Measurements from ENCODE around the gene LMO2. TPM values are rescaled to one million over a fixed set of nuclear protein-coding genes. Genes with fewer than 3 reads are reported as not detected.

The LMO2 gene
- total and polyA plus RNA-seq, 2 of the 13 experiments (the other 11 are each of a cell fraction or from before 2014, with no cell fraction given): not detected

DNA sequence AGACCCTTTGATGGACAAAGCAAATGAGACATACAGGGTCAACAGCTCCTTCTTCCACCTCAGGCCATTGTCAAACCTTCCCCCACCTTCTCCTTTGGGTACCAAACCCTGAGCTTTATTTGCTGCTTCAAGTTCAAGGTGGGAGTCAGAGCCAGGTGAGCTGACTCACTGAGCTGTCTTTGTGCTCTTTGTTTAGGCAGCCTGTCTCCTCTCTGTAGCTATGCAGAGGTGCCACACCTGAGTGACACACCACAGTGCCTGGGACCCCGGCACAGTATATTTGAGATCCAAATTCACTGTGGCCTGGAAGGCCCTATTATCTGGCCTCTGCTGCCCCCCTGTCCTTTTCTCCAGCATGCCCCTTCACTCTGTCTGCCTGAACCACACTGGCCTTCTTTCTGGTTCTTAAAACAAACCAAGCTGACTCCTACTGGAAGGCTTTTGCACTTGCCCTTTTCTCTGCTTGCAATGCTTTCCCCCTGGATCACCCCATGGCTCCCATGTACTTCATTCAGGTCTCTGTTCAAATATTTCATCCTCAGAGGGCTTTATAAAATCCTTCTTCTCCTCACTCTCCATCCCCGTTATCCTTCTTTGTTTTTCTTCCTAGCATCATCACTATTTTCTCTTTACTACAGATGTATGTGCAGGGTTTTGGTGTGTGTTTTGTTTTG is 16.1 kb downstream of the LMO2 start (continued):
- TF ChIP-seq, protein P1, sequence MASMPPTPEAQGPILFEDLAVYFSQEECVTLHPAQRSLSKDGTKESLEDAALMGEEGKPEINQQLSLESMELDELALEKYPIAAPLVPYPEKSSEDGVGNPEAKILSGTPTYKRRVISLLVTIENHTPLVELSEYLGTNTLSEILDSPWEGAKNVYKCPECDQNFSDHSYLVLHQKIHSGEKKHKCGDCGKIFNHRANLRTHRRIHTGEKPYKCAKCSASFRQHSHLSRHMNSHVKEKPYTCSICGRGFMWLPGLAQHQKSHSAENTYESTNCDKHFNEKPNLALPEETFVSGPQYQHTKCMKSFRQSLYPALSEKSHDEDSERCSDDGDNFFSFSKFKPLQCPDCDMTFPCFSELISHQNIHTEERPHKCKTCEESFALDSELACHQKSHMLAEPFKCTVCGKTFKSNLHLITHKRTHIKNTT (CRISPR knock-in tag; IDR thresholded peaks at IDR 0.05): no peak

DNA sequence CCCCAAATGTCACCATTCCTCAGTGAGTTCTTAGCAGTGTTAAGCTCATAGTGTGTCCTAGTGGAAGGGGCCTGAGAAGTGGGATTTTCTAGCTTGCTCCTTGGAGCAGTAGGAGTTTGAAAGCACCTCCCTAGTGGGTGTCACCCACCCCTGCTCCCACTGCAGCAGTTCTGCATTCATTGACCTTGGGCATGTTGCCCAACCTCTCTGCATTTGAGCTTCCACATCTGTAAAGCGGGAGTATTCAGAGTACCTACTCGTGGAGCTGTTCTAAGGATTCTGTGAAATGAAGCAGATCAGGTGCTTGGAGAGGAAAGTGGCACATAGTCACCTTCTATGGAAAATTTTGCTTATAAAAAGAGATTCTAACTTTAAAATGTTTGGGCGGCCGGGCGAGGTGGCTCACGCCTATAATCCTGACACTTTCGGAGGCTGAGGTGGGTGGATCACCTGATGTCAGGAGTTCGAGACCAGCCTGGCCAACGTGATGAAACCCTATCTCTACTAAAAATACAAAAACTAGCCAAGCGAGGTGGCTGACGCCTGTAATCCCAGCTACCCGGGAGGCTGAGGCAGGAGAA is 16.9 kb downstream of the LMO2 start:
- Histone ChIP-seq H3K27me3 (ENCODE audit: control insufficient read depth in 1 of 2, insufficient read depth in 2 of 2, low read length in 2 of 2) (peaks cover 5 to 36% of the 10 kb centered on the region in 2 experiments; a peak in 4 of 5 replicates), H3K79me2 (ENCODE audit: insufficient read depth, low read length) (no peaks in the 10 kb centered on the region), H4K20me1 (ENCODE audit: insufficient read depth, low read length) (no peaks in the 10 kb centered on the region), H3K4me2 (ENCODE audit: low read depth, low read length) (no peak overlapping the region), H3K27ac (ENCODE audit: extremely low read length, insufficient read depth, low read length) (no peak overlapping the region), H3K9ac (ENCODE audit: insufficient read depth, low read depth, low read length) (no peak overlapping the region), H3K4me1 (ENCODE audit: insufficient read depth, low read length) (0 out of 2 replicates have a peak, but pooled peaks cover 6% of the 10 kb centered on the region), H3K4me3 (replicated peaks in 1 of 3; ENCODE audit: insufficient read depth in 1 of 3, low read depth in 2 of 3, low read length in 3 of 3) (no peak overlapping the region), H2AFZ (ENCODE audit: low read length) (no peak overlapping the region), H3K36me3 (replicated peaks in 1 of 2; ENCODE audit: control insufficient read depth in 1 of 2, insufficient read depth in 2 of 2, low read length in 2 of 2) (no peaks in the 10 kb centered on the region), H3K9me3 (ENCODE audit: low read length) (no peaks in the 10 kb centered on the region)
- no peak for TF ChIP-seq HOXA3 (CRISPR knock-in tag; IDR thresholded peaks at IDR 0.05)
- CTCF ChIA-PET (ENCODE audit: low intra/inter-chr PET ratio, low total read pairs): no interaction called here
- 16% methylated on average over 12 of the region's 12 CpGs for WGBS (ENCODE audit: low lambda C conversion rate)
- POLR2A ChIA-PET: no interaction called here
- ATAC-seq (no peak), FAIRE-seq (no peak), DNase-seq (ENCODE audit: low spot score) (no peak)
- BruUV-seq (replicated peaks): no TSS peak
- intact Hi-C loops (cut with micrococcal nuclease; ENCODE audit: unreplicated experiment): no loop called here
- in situ Hi-C loops (cut with HindIII; ENCODE audit: extremely low pct_ligation_motif_present, low pct_unique_long_range_greater_than_20kb): loop anchor here (25.0 kb wide), 1 partner anchor 487 kb away; the partner anchor contains the start of gene ABTB2

DNA sequence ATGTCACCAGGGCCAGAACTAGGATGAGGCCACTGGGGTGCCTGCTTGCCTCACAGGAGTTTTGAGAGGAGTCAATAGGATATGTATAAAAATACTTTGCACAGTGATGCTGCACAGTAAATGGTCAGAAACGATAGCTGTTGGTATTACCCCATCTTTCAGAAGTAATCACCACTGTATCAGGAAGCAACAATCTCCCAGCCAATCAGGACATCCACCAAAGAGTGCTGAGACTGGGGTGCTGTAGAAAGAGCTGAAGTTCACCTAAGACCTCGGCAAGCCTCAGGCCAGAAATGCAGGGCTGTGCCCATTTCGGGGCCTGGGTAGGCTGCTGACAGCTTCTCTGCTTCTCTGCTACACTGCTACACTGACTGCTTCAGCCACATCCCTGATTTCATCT is 17.4 kb downstream of the LMO2 start:
- FAIRE-seq (no peak), DNase-seq (ENCODE audit: low spot score) (no peak), ATAC-seq (no peak)
- in situ Hi-C loops (cut with HindIII; ENCODE audit: extremely low pct_ligation_motif_present, low pct_unique_long_range_greater_than_20kb) (loop anchor here (25.0 kb wide), 1 partner anchor 488 kb away; the partner anchor contains the start of gene ABTB2), intact Hi-C loops (cut with micrococcal nuclease; ENCODE audit: unreplicated experiment) (no loop called here)
- no TSS peak for BruUV-seq (replicated peaks)
- CTCF ChIA-PET (ENCODE audit: low intra/inter-chr PET ratio, low total read pairs): no interaction called here
- H3K4me2 ChIP-seq (ENCODE audit: low read depth, low read length): no peak overlapping the region
- H3K4me3 ChIP-seq (replicated peaks in 1 of 3; ENCODE audit: insufficient read depth in 1 of 3, low read depth in 2 of 3, low read length in 3 of 3): no peak overlapping the region
- H3K79me2 ChIP-seq (ENCODE audit: insufficient read depth, low read length): no peaks in the 10 kb centered on the region
- H3K4me1 ChIP-seq (ENCODE audit: insufficient read depth, low read length): 0 out of 2 replicates have a peak, but pooled peaks cover 9% of the 10 kb centered on the region
- no peaks in the 10 kb centered on the region for H3K36me3 ChIP-seq (replicated peaks in 1 of 2; ENCODE audit: control insufficient read depth in 1 of 2, insufficient read depth in 2 of 2, low read length in 2 of 2)
- H3K9me3 ChIP-seq (ENCODE audit: low read length): no peaks in the 10 kb centered on the region
- no peaks in the 10 kb centered on the region for H4K20me1 ChIP-seq (ENCODE audit: insufficient read depth, low read length)
- 15% methylated on average over 3 of the region's 3 CpGs for WGBS (ENCODE audit: low lambda C conversion rate)
- H3K9ac ChIP-seq (ENCODE audit: insufficient read depth, low read depth, low read length): no peak overlapping the region
- H2AFZ ChIP-seq (ENCODE audit: low read length): no peak overlapping the region
- H3K27ac ChIP-seq (ENCODE audit: extremely low read length, insufficient read depth, low read length): no peak overlapping the region
- POLR2A ChIA-PET: no interaction called here
- H3K27me3 ChIP-seq (ENCODE audit: control insufficient read depth in 1 of 2, insufficient read depth in 2 of 2, low read length in 2 of 2): peaks cover 6 to 39% of the 10 kb centered on the region in 2 experiments; a peak in 4 of 5 replicates
- TF ChIP-seq ZNF746 (CRISPR knock-in tag; IDR thresholded peaks at IDR 0.05): no peak
- no peak for TF ChIP-seq KMT2A (CRISPR knock-in tag; IDR thresholded peaks at IDR 0.05)
- TF ChIP-seq TCF7L2 (IDR thresholded peaks at IDR 0.05; ENCODE audit: low read depth, low read length): no peak
- TF ChIP-seq SKI (IDR thresholded peaks at IDR 0.05; ENCODE audit: partially characterized antibody): no peak
- TF ChIP-seq, protein P2, sequence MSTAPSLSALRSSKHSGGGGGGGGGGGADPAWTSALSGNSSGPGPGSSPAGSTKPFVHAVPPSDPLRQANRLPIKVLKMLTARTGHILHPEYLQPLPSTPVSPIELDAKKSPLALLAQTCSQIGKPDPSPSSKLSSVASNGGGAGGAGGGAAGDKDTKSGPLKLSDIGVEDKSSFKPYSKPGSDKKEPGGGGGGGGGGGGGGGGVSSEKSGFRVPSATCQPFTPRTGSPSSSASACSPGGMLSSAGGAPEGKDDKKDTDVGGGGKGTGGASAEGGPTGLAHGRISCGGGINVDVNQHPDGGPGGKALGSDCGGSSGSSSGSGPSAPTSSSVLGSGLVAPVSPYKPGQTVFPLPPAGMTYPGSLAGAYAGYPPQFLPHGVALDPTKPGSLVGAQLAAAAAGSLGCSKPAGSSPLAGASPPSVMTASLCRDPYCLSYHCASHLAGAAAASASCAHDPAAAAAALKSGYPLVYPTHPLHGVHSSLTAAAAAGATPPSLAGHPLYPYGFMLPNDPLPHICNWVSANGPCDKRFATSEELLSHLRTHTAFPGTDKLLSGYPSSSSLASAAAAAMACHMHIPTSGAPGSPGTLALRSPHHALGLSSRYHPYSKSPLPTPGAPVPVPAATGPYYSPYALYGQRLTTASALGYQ (CRISPR knock-in tag; IDR thresholded peaks at IDR 0.05): no peak
- TF ChIP-seq REL (CRISPR knock-in tag; conservative IDR thresholded peaks at IDR 0.05): no peak
- TF ChIP-seq ZNF256 (CRISPR knock-in tag; conservative IDR thresholded peaks at IDR 0.05): no peak
- TF ChIP-seq SCMH1 (CRISPR knock-in tag; IDR thresholded peaks at IDR 0.05; ENCODE audit: borderline replicate concordance): no peak
- TF ChIP-seq RNF2 (conservative IDR thresholded peaks at IDR 0.05; ENCODE audit: low read depth): no peak
- TF ChIP-seq ZNF383 (CRISPR knock-in tag; IDR thresholded peaks at IDR 0.05; ENCODE audit: borderline replicate concordance): no peak
